ENCODE measurements around the gene RFC4.

GRCh38 chr3:186807231-186807630 is 949 bp upstream of the RFC4 start:
- no peak for TF ChIP-seq FOSL1 (IDR thresholded peaks at IDR 0.05; ENCODE audit: insufficient read depth, low read depth, low read length)
- TF ChIP-seq, protein P1, sequence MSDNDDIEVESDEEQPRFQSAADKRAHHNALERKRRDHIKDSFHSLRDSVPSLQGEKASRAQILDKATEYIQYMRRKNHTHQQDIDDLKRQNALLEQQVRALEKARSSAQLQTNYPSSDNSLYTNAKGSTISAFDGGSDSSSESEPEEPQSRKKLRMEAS (IDR thresholded peaks at IDR 0.05), result no peak
- no peak for TF ChIP-seq CTCF (IDR thresholded peaks at IDR 0.05; ENCODE audit: control extremely low read depth in 1 of 3, insufficient read depth in 1 of 3, low read depth in 1 of 3, low read length in 3 of 3)
- no peak for TF ChIP-seq SUZ12 (IDR thresholded peaks at IDR 0.05; ENCODE audit: low read length)
- no peak for TF ChIP-seq JUND (IDR thresholded peaks at IDR 0.05; ENCODE audit: low read length)
- TF ChIP-seq POLR2AphosphoS5 (IDR thresholded peaks at IDR 0.05; ENCODE audit: low read depth, low read length), result no peak
- no peak for TF ChIP-seq CEBPB (IDR thresholded peaks at IDR 0.05; ENCODE audit: low read depth, low read length)
- TF ChIP-seq YY1 (IDR thresholded peaks at IDR 0.05; ENCODE audit: low read depth, low read length), result no peak
- TF ChIP-seq POLR2A (IDR thresholded peaks at IDR 0.05; ENCODE audit: control extremely low read depth in 1 of 2, low read depth in 2 of 2, low read length in 2 of 2), result no peak
- no peak for TF ChIP-seq EZH2 (IDR thresholded peaks at IDR 0.05; ENCODE audit: low read depth, low read length, severe bottlenecking)
- no peak for TF ChIP-seq EGR1 (IDR thresholded peaks at IDR 0.05; ENCODE audit: borderline replicate concordance, low read depth, low read length)
- TF ChIP-seq RAD21 (IDR thresholded peaks at IDR 0.05 in 1 of 2, conservative IDR thresholded peaks at IDR 0.05 in 1 of 2; ENCODE audit: low read depth in 2 of 2, low read length in 2 of 2), result no peak

Data from H1 (cell line).